GM12878 (cell line): Measurements from ENCODE around the gene FEN1. TPM values are rescaled to one million over a fixed set of nuclear protein-coding genes. Genes with fewer than 3 reads are reported as not detected.

Experiments
- BACH1 ChIP-seq: fragments of 450-650 bp; IDR thresholded peaks from 2 replicates; pipeline ENCODE4 v1.6.1; 2017; ENCODE audit warnings: mild to moderate bottlenecking, borderline replicate concordance
- BCL3 ChIP-seq: IDR thresholded peaks from 2 replicates; pipeline ENCODE4 v1.6.1; 2011; ENCODE audit warnings: borderline replicate concordance, low read depth, mild to moderate bottlenecking, moderate library complexity, low read length; ENCODE audit not compliant: insufficient read depth, poor library complexity, severe bottlenecking
- CREM ChIP-seq: IDR thresholded peaks from 2 replicates; pipeline ENCODE4 v1.6.1; 2014; ENCODE audit warnings: antibody characterized with exemption, low read depth
- CTCF ChIP-seq, 3 experiments: IDR thresholded peaks in 2 of 3; conservative IDR thresholded peaks in 1 of 3; 2 replicates each; pipeline ENCODE4 v1.5.1; 2011; ENCODE audit warnings: low read depth in 3 of 3, low read length in 3 of 3, mild to moderate bottlenecking in 3 of 3, control low read depth in 2 of 3, moderate library complexity in 2 of 3, inconsistent platforms in 1 of 3, mixed read lengths in 1 of 3; ENCODE audit not compliant: control insufficient read depth in 2 of 3, insufficient read depth in 1 of 3; ENCODE audit errors: extremely low read depth in 1 of 3
- FOS ChIP-seq: IDR thresholded peaks from 3 replicates; pipeline ENCODE4 v1.6.1; 2011; ENCODE audit warnings: borderline replicate concordance; ENCODE audit not compliant: insufficient read length; ENCODE audit errors: extremely low read depth
- FOXM1 ChIP-seq: IDR thresholded peaks from 2 replicates; pipeline ENCODE4 v1.6.1; 2012; ENCODE audit warnings: low read depth, mild to moderate bottlenecking, inconsistent platforms, low read length, moderate library complexity
- GATAD2B ChIP-seq: fragments of 450-650 bp; conservative IDR thresholded peaks from 2 replicates; pipeline ENCODE4 v1.6.1; 2017; ENCODE audit warnings: low read depth, mild to moderate bottlenecking, moderate library complexity
- HDAC2 ChIP-seq: fragments of 200-600 bp; sonication (generic); IDR thresholded peaks from 2 replicates; pipeline ENCODE4 v1.6.1; 2017
- JUNB ChIP-seq: IDR thresholded peaks from 2 replicates; pipeline ENCODE4 v1.6.1; 2016; ENCODE audit warnings: antibody characterized with exemption, mild to moderate bottlenecking
- NFIC ChIP-seq: IDR thresholded peaks from 2 replicates; pipeline ENCODE4 v1.6.1; 2012; ENCODE audit warnings: low read depth, mild to moderate bottlenecking, inconsistent platforms, low read length, moderate library complexity
- PKNOX1 ChIP-seq: fragments of 450-650 bp; IDR thresholded peaks from 2 replicates; pipeline ENCODE4 v1.6.1; 2016; ENCODE audit warnings: mild to moderate bottlenecking
- RB1 ChIP-seq: fragments of 450-650 bp; formaldehyde crosslinking; IDR thresholded peaks from 2 replicates; pipeline ENCODE4 v1.6.1; 2017; ENCODE audit warnings: mild to moderate bottlenecking, borderline replicate concordance
- SP1 ChIP-seq: IDR thresholded peaks from one replicate; pipeline ENCODE4 v1.6.1; 2011; ENCODE audit warnings: low read depth, low read length
- USF2 ChIP-seq: IDR thresholded peaks from 2 replicates; pipeline ENCODE4 v1.6.1; 2011; ENCODE audit warnings: low read depth, low read length, improper control_type of control experiment, borderline replicate concordance
- ZBED1 ChIP-seq: IDR thresholded peaks from 2 replicates; pipeline ENCODE4 v1.6.1; 2016; ENCODE audit warnings: borderline replicate concordance
- polyA plus RNA-seq, 11 experiments: library from polyadenylated mRNA; depleted of rRNA in 4 of 11; unstranded in 6 of 11; stranded (reverse) in 5 of 11; fragments of >200 nt; fragmentation: Nextera tagmentation in 4 of 11; fragmentation: Illumina TruSeq in 1 of 11; extraction: Ambion mirVana in 4 of 11; extraction: Trizol in 1 of 11; gene quantifications; 1 replicate in 1 of 11; 2 replicates in 10 of 11; pipeline versions ENCODE4 v1.2.1 to v1.2.3, GENCODE V29; 2011 to 2016; ENCODE audit warnings: inconsistent platforms in 2 of 11, missing spikeins in 2 of 11, low read depth in 1 of 11
- total RNA-seq, 4 experiments: library from RNA; depleted of rRNA in 3 of 4; stranded (reverse); fragments of >200 nt in 3 of 4; fragmentation: Illumina TruSeq in 1 of 4; extraction: Trizol in 1 of 4; gene quantifications; 2 replicates each; pipeline versions ENCODE4 v1.2.1 to v1.2.3, GENCODE V29; 2013 to 2021
- TF ChIP-seq, protein P1 (sequence below): fragments of 450-650 bp; IDR thresholded peaks from 2 replicates; pipeline ENCODE4 v1.6.1; 2018; ENCODE audit warnings: mild to moderate bottlenecking, low read depth, moderate library complexity; ENCODE audit not compliant: partially characterized antibody
- TF ChIP-seq, protein P2 (sequence below): fragments of 450-650 bp; IDR thresholded peaks from 2 replicates; pipeline ENCODE4 v1.6.1; 2017; ENCODE audit warnings: mild to moderate bottlenecking
- TF ChIP-seq, protein P3 (sequence below): IDR thresholded peaks from 2 replicates; pipeline ENCODE4 v1.6.1; 2011; ENCODE audit warnings: low read depth, mild to moderate bottlenecking, low read length, moderate library complexity, borderline replicate concordance; ENCODE audit errors: extremely low read depth

Gene FEN1
- total and polyA plus RNA-seq, 10 of the 15 experiments (the other 5 are each of a cell fraction or from before 2014, with no cell fraction given) = 54.8 to 282 (median 125) TPM

GRCh38 chr11:61792310-61793082 is at the start of gene FEN1, which contains the start of gene TMEM258 (continued):
- TF ChIP-seq, protein P1, sequence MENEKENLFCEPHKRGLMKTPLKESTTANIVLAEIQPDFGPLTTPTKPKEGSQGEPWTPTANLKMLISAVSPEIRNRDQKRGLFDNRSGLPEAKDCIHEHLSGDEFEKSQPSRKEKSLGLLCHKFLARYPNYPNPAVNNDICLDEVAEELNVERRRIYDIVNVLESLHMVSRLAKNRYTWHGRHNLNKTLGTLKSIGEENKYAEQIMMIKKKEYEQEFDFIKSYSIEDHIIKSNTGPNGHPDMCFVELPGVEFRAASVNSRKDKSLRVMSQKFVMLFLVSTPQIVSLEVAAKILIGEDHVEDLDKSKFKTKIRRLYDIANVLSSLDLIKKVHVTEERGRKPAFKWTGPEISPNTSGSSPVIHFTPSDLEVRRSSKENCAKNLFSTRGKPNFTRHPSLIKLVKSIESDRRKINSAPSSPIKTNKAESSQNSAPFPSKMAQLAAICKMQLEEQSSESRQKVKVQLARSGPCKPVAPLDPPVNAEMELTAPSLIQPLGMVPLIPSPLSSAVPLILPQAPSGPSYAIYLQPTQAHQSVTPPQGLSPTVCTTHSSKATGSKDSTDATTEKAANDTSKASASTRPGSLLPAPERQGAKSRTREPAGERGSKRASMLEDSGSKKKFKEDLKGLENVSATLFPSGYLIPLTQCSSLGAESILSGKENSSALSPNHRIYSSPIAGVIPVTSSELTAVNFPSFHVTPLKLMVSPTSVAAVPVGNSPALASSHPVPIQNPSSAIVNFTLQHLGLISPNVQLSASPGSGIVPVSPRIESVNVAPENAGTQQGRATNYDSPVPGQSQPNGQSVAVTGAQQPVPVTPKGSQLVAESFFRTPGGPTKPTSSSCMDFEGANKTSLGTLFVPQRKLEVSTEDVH = peak; percentile 99
- TF ChIP-seq CTCF (IDR thresholded peaks at IDR 0.05 in 2 of 3, conservative IDR thresholded peaks at IDR 0.05 in 1 of 3; ENCODE audit: control insufficient read depth in 2 of 3, extremely low read depth in 1 of 3, insufficient read depth in 1 of 3, low read depth in 3 of 3, low read length in 3 of 3) = no peak
- TF ChIP-seq JUNB = no peak
- no peak for TF ChIP-seq HDAC2
- TF ChIP-seq, protein P2, sequence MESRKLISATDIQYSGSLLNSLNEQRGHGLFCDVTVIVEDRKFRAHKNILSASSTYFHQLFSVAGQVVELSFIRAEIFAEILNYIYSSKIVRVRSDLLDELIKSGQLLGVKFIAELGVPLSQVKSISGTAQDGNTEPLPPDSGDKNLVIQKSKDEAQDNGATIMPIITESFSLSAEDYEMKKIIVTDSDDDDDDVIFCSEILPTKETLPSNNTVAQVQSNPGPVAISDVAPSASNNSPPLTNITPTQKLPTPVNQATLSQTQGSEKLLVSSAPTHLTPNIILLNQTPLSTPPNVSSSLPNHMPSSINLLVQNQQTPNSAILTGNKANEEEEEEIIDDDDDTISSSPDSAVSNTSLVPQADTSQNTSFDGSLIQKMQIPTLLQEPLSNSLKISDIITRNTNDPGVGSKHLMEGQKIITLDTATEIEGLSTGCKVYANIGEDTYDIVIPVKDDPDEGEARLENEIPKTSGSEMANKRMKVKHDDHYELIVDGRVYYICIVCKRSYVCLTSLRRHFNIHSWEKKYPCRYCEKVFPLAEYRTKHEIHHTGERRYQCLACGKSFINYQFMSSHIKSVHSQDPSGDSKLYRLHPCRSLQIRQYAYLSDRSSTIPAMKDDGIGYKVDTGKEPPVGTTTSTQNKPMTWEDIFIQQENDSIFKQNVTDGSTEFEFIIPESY = no peak
- peak; percentile 98 for TF ChIP-seq RB1
- TF ChIP-seq FOXM1 = no peak
- no peak for TF ChIP-seq FOS
- no peak for TF ChIP-seq NFIC
- no peak for TF ChIP-seq ZBED1
- peak; percentile 92 for TF ChIP-seq USF2
- TF ChIP-seq BACH1 = peak; percentile 20; the same call in 1 of the 2 replicates
- TF ChIP-seq, protein P3, sequence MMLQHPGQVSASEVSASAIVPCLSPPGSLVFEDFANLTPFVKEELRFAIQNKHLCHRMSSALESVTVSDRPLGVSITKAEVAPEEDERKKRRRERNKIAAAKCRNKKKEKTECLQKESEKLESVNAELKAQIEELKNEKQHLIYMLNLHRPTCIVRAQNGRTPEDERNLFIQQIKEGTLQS = peak; percentile 88; the same call in 1 of the 2 replicates
- no peak for TF ChIP-seq SP1
- TF ChIP-seq CREM = peak; percentile 89
- peak; percentile 66 for TF ChIP-seq PKNOX1
- TF ChIP-seq BCL3 = no peak
- no peak; the same call in 1 of the 2 replicates for TF ChIP-seq GATAD2B
